Lower leg skin (tissue), 4 donors: ENCODE measurements around the gene SLC9A7. TPM values are rescaled to one million over a fixed set of nuclear protein-coding genes. Genes with fewer than 3 reads are reported as not detected.

Experiments
- DNase-seq, 2 donors: peaks; one replicate each; pipeline ENCODE4 v3.0.0-alpha.2; 2019; ENCODE audit warnings: low spot score in 2 of 2
- H3K4me3 ChIP-seq: fragments of 200-600 bp; sonication (generic); 2 replicates; pipeline ENCODE4 v1.5.1; 2017; ENCODE audit warnings: mild to moderate bottlenecking, low read depth; ENCODE audit not compliant: poor library complexity, severe bottlenecking
- CTCF ChIP-seq, 3 donors: fragments of 450-650 bp; IDR thresholded peaks; one replicate each; pipeline ENCODE4 v1.5.1; 2016; ENCODE audit warnings: antibody characterized with exemption in 3 of 3, mild to moderate bottlenecking in 3 of 3, moderate library complexity in 2 of 3
- POLR2A ChIP-seq, 2 donors: fragments of 450-650 bp; IDR thresholded peaks; one replicate each; pipeline ENCODE4 v1.6.1; 2016 to 2017; ENCODE audit warnings: antibody characterized with exemption in 2 of 2, mild to moderate bottlenecking in 1 of 2, moderate library complexity in 1 of 2
- WGBS, 2 donors: methylation state at CpG; one replicate each; pipeline ENCODE4 v1.1.5; 2018; 5-methylcytosine and 5-hydroxymethylcytosine counted together
- intact Hi-C: fragments of 100-400 bp; cut with DNase I; formaldehyde crosslinking; loops from one replicate; pipeline ENCODE4 v1.15.0; 2023; ENCODE audit warnings: low total_unique reads
- total RNA-seq, 4 donors: library from RNA; depleted of rRNA; stranded (reverse); fragments of >200 nt; gene quantifications; one replicate each; pipeline ENCODE4 v1.1.0, GENCODE V29; 2016

Gene SLC9A7
- total RNA-seq, 4 donors from 2014 or later = 3.6 to 10.0 (median 6.8) TPM

GRCh38 chrX:46567388-46567787 lies 191.5 kb downstream of the SLC9A7 start:
- TF ChIP-seq CTCF (IDR thresholded peaks at IDR 0.05) (no peak), POLR2A (IDR thresholded peaks at IDR 0.05) (no peak)
- intact Hi-C loops = no loop called here
- no peak for DNase-seq
- H3K4me3 ChIP-seq = no peak overlapping the region

- TF ChIP-seq CTCF (IDR thresholded peaks at IDR 0.05) = no peak
- no peak for TF ChIP-seq POLR2A (IDR thresholded peaks at IDR 0.05)
- intact Hi-C loops = no loop called here
- DNase-seq = peak in 1 of 2 donors; percentile 59
- no peak overlapping the region for H3K4me3 ChIP-seq
- 68 to 73% methylated on average over 6 of the region's 6 CpGs for WGBS, 2 donors
These were observed 196.9 kb downstream of the SLC9A7 start for GRCh38 chrX:46561824-46562657.

GRCh38 chrX:46559062-46559461 lies 199.9 kb downstream of the SLC9A7 start:
- no peak for DNase-seq
- WGBS, 2 donors = 72 to 76% methylated on average over 3 of the region's 3 CpGs
- TF ChIP-seq CTCF (IDR thresholded peaks at IDR 0.05) (no peak), POLR2A (IDR thresholded peaks at IDR 0.05) (no peak)
- no peak overlapping the region for H3K4me3 ChIP-seq
- intact Hi-C loops = no loop called here

GRCh38 chrX:46554942-46555341 lies 204.0 kb downstream of the SLC9A7 start:
- H3K4me3 ChIP-seq = no peak overlapping the region
- intact Hi-C loops = no loop called here
- no peak for DNase-seq
- TF ChIP-seq POLR2A (IDR thresholded peaks at IDR 0.05) (no peak), CTCF (IDR thresholded peaks at IDR 0.05) (no peak)
- 21 to 52% methylated on average over 2 of the region's 2 CpGs for WGBS, 2 donors

- WGBS, 2 donors = 77 to 93% methylated on average over 5 of the region's 5 CpGs
- H3K4me3 ChIP-seq = no peak overlapping the region
- DNase-seq = no peak
- TF ChIP-seq CTCF (IDR thresholded peaks at IDR 0.05) (no peak), POLR2A (IDR thresholded peaks at IDR 0.05) (no peak)
- intact Hi-C loops = no loop called here
These were observed 205.0 kb downstream of the SLC9A7 start for GRCh38 chrX:46553935-46554334.
